Skin epidermis (tissue), 12 donors: ENCODE results near the gene ZNF627.

Experiments used
- H3K27ac ChIP-seq, 21 experiments: fragments of 200-600 bp; sonication (generic) in 11 of 21; one replicate each; pipeline ENCODE4 v1.5.0; 2020; ENCODE audit warnings: mild to moderate bottlenecking in 3 of 21, inconsistent platforms in 2 of 21, moderate library complexity in 2 of 21
- H3K4me3 ChIP-seq, 7 experiments: fragments of 200-600 bp; sonication (generic) in 2 of 7; one replicate each; pipeline ENCODE4 v1.5.0; 2020; ENCODE audit warnings: inconsistent platforms in 2 of 7, mild to moderate bottlenecking in 2 of 7, moderate library complexity in 1 of 7

Gene ZNF627

DNA sequence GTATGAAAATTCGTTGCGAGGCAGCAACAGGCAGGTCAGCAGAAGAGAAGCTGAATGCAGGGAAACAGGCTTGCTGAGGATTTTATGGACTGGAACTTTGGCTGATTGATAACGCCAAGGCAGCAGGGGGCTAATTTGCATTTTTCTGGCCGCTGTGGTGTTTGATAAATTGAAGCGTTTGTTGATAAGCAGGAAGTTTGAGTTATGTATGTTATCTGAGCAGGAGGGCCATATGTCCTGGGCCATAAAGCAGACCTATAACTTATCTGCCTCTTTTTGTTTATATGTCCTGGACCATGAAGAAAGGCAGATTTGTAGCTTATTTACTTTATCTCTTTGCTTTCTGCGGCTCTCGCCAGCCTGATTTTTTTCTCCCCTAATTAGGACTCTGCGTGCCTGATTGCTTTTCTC, 65.9 kb downstream of the ZNF627 start:
- Histone ChIP-seq H3K4me3 (no peak overlapping the region), H3K27ac (no peak overlapping the region)
